Peyer's patch (tissue), 4 donors: ENCODE measurements around the gene SMYD3. TPM values are rescaled to one million over a fixed set of nuclear protein-coding genes. Genes with fewer than 3 reads are reported as not detected.

Experiments used
- DNase-seq, 3 donors: peaks; one replicate each; pipeline ENCODE4 v3.0.0-alpha.2; 2017 to 2019
- H3K27ac ChIP-seq, 4 donors: fragments of 200-600 bp; sonication (generic); one replicate each; pipeline ENCODE4 v1.5.1; 2016 to 2019
- H3K27me3 ChIP-seq, 2 donors: fragments of 200-600 bp; sonication (generic); one replicate each; pipeline ENCODE4 v1.5.1; 2019
- H3K36me3 ChIP-seq, 3 donors: fragments of 200-600 bp; sonication (generic); one replicate each; pipeline ENCODE4 v1.5.1; 2016 to 2019
- H3K4me1 ChIP-seq, 4 donors: fragments of 200-600 bp; sonication (generic); one replicate each; pipeline ENCODE4 v1.5.1; 2016 to 2019
- H3K4me3 ChIP-seq, 4 donors: fragments of 200-600 bp; sonication (generic); 1 replicate in 3 of 4; 2 replicates in 1 of 4; pipeline ENCODE4 v1.5.1; 2016 to 2019; ENCODE audit warnings: mild to moderate bottlenecking in 1 of 4
- H3K9me3 ChIP-seq, 4 donors: fragments of 200-600 bp; sonication (generic); one replicate each; pipeline ENCODE4 v1.5.1; 2016 to 2019; ENCODE audit warnings: mild to moderate bottlenecking in 1 of 4
- CTCF ChIP-seq, 6 experiments: fragments of 450-650 bp in 4 of 6; fragments of 200-600 bp in 2 of 6; sonication (generic) in 1 of 6; IDR thresholded peaks; one replicate each; pipeline ENCODE4 v1.5.1; 2017 to 2019; ENCODE audit warnings: antibody characterized with exemption in 6 of 6, mild to moderate bottlenecking in 3 of 6, moderate library complexity in 1 of 6
- POLR2A ChIP-seq, 2 donors: fragments of 450-650 bp; IDR thresholded peaks; one replicate each; pipeline ENCODE4 v1.5.1; 2017; ENCODE audit warnings: antibody characterized with exemption in 2 of 2, mild to moderate bottlenecking in 2 of 2, moderate library complexity in 2 of 2
- total RNA-seq, 4 donors: library from RNA; depleted of rRNA; stranded (reverse); fragments of >200 nt; gene quantifications; one replicate each; pipeline ENCODE4 v1.1.0, GENCODE V29; 2016

SMYD3 gene
- total RNA-seq, 4 donors from 2014 or later = 19.8 to 55.3 (median 26.9) TPM

- no peak overlapping the region for H3K4me3 ChIP-seq
- no peaks in the 10 kb centered on the region for H3K36me3 ChIP-seq
- H3K27ac ChIP-seq = no peak overlapping the region
- H3K4me1 ChIP-seq = no peaks in the 10 kb centered on the region
- H3K27me3 ChIP-seq = no peaks in the 10 kb centered on the region
- no peak for DNase-seq
- H3K9me3 ChIP-seq = no peaks in the 10 kb centered on the region
- TF ChIP-seq CTCF (IDR thresholded peaks at IDR 0.05) (no peak), POLR2A (IDR thresholded peaks at IDR 0.05) (no peak)
Measured at GRCh38 chr1:245788886-245789285, 718.2 kb downstream of the SMYD3 start.

DNA sequence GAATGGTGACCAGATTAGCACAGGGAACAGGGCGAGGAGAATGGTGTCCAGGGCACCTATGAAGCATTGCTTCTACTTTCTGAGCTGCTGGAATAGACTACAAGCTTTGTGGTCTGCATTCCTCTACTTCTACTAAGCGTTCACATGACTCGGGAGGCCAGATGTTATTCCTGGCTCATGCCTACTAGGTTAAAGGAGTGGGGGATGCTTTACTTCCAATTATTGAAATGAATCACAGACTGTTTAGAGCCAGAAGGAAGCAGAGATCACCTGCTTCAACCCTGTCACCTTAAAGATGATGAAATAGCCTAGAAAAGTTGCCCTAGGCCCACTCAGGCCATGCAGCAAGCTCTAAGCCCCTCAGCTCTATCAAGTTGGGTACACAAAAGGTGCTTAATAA, 718.8 kb downstream of the SMYD3 start:
- Histone ChIP-seq H3K4me3 (no peak overlapping the region), H3K9me3 (no peaks in the 10 kb centered on the region), H3K36me3 (no peaks in the 10 kb centered on the region), H3K4me1 (no peaks in the 10 kb centered on the region), H3K27ac (no peak overlapping the region), H3K27me3 (no peaks in the 10 kb centered on the region)
- DNase-seq = no peak
- no peak for TF ChIP-seq CTCF (IDR thresholded peaks at IDR 0.05)
- TF ChIP-seq POLR2A (IDR thresholded peaks at IDR 0.05) = no peak

- TF ChIP-seq CTCF (IDR thresholded peaks at IDR 0.05) (no peak), POLR2A (IDR thresholded peaks at IDR 0.05) (no peak)
- Histone ChIP-seq H3K4me3 (no peak overlapping the region), H3K27ac (no peak overlapping the region), H3K9me3 (no peaks in the 10 kb centered on the region), H3K4me1 (no peaks in the 10 kb centered on the region), H3K27me3 (no peaks in the 10 kb centered on the region), H3K36me3 (no peaks in the 10 kb centered on the region)
- no peak for DNase-seq
Measured at GRCh38 chr1:245786948-245787347, 720.1 kb downstream of the SMYD3 start.

DNA sequence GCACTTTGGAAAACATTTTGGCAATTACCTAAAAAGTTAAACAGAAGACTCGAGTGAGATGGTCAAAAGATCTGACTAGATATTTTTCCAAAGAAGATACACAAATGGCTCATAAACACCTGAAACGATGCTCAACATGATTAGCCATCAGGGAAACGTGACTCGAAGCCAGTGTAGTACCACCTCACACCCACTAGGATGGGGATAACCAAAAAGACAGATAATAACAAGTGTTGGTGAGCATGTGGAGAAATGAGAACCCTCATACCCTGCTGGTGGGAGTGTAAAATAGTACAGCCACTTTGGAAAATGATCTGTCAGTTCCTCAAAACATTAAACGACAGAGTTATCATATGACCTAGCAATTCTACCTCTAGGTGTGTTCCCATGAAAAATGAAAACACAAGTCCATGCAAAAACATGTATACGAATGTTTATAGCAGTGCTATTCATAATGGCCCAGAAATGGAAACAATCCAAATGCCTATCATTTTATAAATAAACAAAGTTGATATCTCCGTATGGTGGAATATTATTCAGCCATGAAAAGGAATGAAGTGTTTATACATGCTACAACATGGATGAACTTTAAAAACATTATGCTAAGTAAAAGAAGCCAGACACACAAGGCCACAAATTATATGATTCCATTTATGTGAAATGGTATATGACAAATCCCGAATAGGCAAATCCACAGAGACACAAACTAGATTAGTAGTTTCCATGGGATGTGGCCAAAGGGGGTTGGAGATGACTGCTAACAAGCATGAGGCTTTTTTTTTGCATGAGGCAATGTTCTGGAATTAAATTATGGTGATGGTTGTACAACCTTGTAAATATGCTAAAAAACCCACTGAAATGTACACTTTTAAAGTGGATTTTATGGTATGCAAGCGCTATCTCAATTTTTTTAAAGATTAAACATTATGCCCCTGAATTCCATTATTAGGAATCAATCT, 727.0 kb downstream of the SMYD3 start:
- H3K9me3 ChIP-seq = no peaks in the 10 kb centered on the region
- H3K36me3 ChIP-seq = no peaks in the 10 kb centered on the region
- H3K4me1 ChIP-seq = no peaks in the 10 kb centered on the region
- no peak overlapping the region for H3K4me3 ChIP-seq
- no peaks in the 10 kb centered on the region for H3K27me3 ChIP-seq
- H3K27ac ChIP-seq = no peak overlapping the region
- TF ChIP-seq CTCF (IDR thresholded peaks at IDR 0.05) = no peak
- TF ChIP-seq POLR2A (IDR thresholded peaks at IDR 0.05) = no peak
- no peak for DNase-seq

- Histone ChIP-seq H3K9me3 (no peaks in the 10 kb centered on the region), H3K36me3 (no peaks in the 10 kb centered on the region), H3K27me3 (no peaks in the 10 kb centered on the region), H3K4me1 (no peaks in the 10 kb centered on the region), H3K27ac (no peak overlapping the region), H3K4me3 (no peak overlapping the region)
- no peak for TF ChIP-seq POLR2A (IDR thresholded peaks at IDR 0.05)
- TF ChIP-seq CTCF (IDR thresholded peaks at IDR 0.05) = no peak
- no peak for DNase-seq
Measured at GRCh38 chr1:245777752-245778151, 729.3 kb downstream of the SMYD3 start.
